MM.1S (cell line): ENCODE results near the gene ALG10.

ENCODE experiments used
- EZH2 ChIP-seq: fragments of 300-600 bp; sonication (generic); optimal IDR thresholded peaks from 2 replicates; pipeline ENCODE3; 2017; ENCODE audit warnings: low read depth, mild to moderate bottlenecking, antibody characterized with exemption, low read length, mixed read lengths
- EZH2phosphoT487 ChIP-seq: fragments of 300-600 bp; sonication (generic); IDR thresholded peaks from 2 replicates; pipeline ENCODE4 v1.6.1; 2018; ENCODE audit warnings: antibody characterized with exemption, low read length
- TF ChIP-seq, protein P1 (sequence below): fragments of 300-600 bp; sonication (generic); IDR thresholded peaks from 2 replicates; pipeline ENCODE4 v1.5.1; 2016; ENCODE audit warnings: antibody characterized with exemption, low read length, mixed read lengths

DNA sequence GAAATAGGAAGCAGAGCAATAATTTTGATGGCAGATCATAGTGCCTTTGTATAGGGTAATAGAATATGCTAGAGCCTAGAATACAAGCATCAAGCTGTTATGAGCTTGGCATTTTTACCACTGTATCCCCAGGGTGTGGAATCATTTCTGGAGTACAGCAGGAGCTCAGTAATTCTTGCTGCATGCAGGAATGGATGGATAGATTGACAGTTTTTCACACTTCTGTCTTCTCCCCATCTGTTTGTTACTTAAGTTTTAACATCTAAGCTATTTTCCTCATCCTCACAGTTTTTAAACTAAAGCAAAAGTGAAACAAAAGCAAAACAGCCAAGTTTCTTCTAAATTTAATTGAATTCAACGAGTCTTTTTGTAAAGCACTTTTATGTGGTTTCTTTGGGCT, 32.6 kb downstream of the ALG10 start:
- TF ChIP-seq, protein P1, sequence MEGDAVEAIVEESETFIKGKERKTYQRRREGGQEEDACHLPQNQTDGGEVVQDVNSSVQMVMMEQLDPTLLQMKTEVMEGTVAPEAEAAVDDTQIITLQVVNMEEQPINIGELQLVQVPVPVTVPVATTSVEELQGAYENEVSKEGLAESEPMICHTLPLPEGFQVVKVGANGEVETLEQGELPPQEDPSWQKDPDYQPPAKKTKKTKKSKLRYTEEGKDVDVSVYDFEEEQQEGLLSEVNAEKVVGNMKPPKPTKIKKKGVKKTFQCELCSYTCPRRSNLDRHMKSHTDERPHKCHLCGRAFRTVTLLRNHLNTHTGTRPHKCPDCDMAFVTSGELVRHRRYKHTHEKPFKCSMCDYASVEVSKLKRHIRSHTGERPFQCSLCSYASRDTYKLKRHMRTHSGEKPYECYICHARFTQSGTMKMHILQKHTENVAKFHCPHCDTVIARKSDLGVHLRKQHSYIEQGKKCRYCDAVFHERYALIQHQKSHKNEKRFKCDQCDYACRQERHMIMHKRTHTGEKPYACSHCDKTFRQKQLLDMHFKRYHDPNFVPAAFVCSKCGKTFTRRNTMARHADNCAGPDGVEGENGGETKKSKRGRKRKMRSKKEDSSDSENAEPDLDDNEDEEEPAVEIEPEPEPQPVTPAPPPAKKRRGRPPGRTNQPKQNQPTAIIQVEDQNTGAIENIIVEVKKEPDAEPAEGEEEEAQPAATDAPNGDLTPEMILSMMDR, result no peak
- no peak for TF ChIP-seq EZH2
- TF ChIP-seq EZH2phosphoT487, result no peak
